Measurements from ENCODE around the gene BPI.
"Not testable (repeated sequence)": the region's sequence is repeated elsewhere in the genome, so short reads cannot be mapped to it uniquely, and the experiment has no call there.

The BPI gene
- 0 reads per million in 2 donors for total RNA-seq

- DNase-seq = no peak
Measured at GRCh38 chr20:38303908-38304379, at the start of gene BPI. Gene BPI (plus strand): TSS chr20:38304156. CDS start chr20:38304224, 68 bp downstream.

- DNase-seq = not testable (repeated sequence)
Measured at GRCh38 chr20:38254621-38255020, 49.3 kb upstream of the BPI start.

GRCh38 chr20:38255393-38255792 is 48.6 kb upstream of the BPI start:
- DNase-seq = no peak

- no peak for DNase-seq
Measured at GRCh38 chr20:38256021-38256420, 47.9 kb upstream of the BPI start.

GRCh38 chr20:38256966-38257365 is 47.0 kb upstream of the BPI start:
- DNase-seq = no peak

GRCh38 chr20:38258545-38259215 is 45.3 kb upstream of the BPI start:
- no peak for DNase-seq

GRCh38 chr20:38260025-38260377 is 44.0 kb upstream of the BPI start:
- DNase-seq = no peak

GRCh38 chr20:38260378-38261053 is 43.4 kb upstream of the BPI start, which contains the start of gene KIAA1755:
Gene KIAA1755 (minus strand): TSS chr20:38260735. CDS start chr20:38260500, 235 bp downstream.
- DNase-seq = no peak

- DNase-seq = no peak
Measured at GRCh38 chr20:38261054-38261390, 42.9 kb upstream of the BPI start.

GRCh38 chr20:38262931-38263330 is 41.0 kb upstream of the BPI start:
- DNase-seq = no peak

GRCh38 chr20:38266426-38266825 is 37.5 kb upstream of the BPI start:
- no peak for DNase-seq

- DNase-seq = no peak
Measured at GRCh38 chr20:38267296-38267695, 36.7 kb upstream of the BPI start.

GRCh38 chr20:38267901-38268514 is 35.9 kb upstream of the BPI start:
- no peak for DNase-seq

- no peak for DNase-seq
Measured at GRCh38 chr20:38269040-38269439, 34.9 kb upstream of the BPI start.

- no peak for DNase-seq
Measured at GRCh38 chr20:38269715-38270114, 34.2 kb upstream of the BPI start.

- no peak for DNase-seq
Measured at GRCh38 chr20:38270869-38271605, 32.9 kb upstream of the BPI start.

- no peak for DNase-seq
Measured at GRCh38 chr20:38271608-38272120, 32.3 kb upstream of the BPI start.

- DNase-seq = no peak
Measured at GRCh38 chr20:38272398-38272797, 31.6 kb upstream of the BPI start.

GRCh38 chr20:38272961-38273360 is 31.0 kb upstream of the BPI start:
- no peak for DNase-seq

GRCh38 chr20:38275815-38276550 is 28.0 kb upstream of the BPI start:
- no peak for DNase-seq

- DNase-seq = no peak
Measured at GRCh38 chr20:38277285-38277684, 26.7 kb upstream of the BPI start.

- DNase-seq = no peak
Measured at GRCh38 chr20:38277691-38278090, 26.3 kb upstream of the BPI start.
